K562 (cell line): ENCODE results near the gene F12. TPM values are rescaled to one million over a fixed set of nuclear protein-coding genes. Genes with fewer than 3 reads are reported as not detected.

Experiments used
- ATF7 ChIP-seq: fragments of 450-650 bp; IDR thresholded peaks from 2 replicates; pipeline ENCODE4 v1.7.1; 2014; ENCODE audit warnings: mild to moderate bottlenecking, moderate library complexity
- FOS ChIP-seq: IDR thresholded peaks from 3 replicates; pipeline ENCODE4 v1.6.1; 2011; ENCODE audit not compliant: insufficient read length; ENCODE audit errors: extremely low read depth
- FOXA3 ChIP-seq, 2 experiments: fragments of 450-650 bp in 1 of 2; sonication (generic) in 1 of 2; formaldehyde crosslinking; IDR thresholded peaks in 1 of 2; conservative IDR thresholded peaks in 1 of 2; 2 replicates each; pipeline versions ENCODE4 v1.4.0 to v1.8.0; 2020 to 2022; ENCODE audit warnings: mild to moderate bottlenecking in 2 of 2, missing genetic modification reagents in 1 of 2
- HCFC1 ChIP-seq: IDR thresholded peaks from 2 replicates; pipeline ENCODE4 v1.6.1; 2012; ENCODE audit warnings: low read depth, low read length, improper control_type of control experiment
- JUN ChIP-seq, 2 experiments: sonication (generic) in 1 of 2; formaldehyde crosslinking in 1 of 2; IDR thresholded peaks; 2 replicates each; pipeline versions ENCODE4 v1.6.1 to v1.8.0; 2012 to 2022; ENCODE audit warnings: borderline replicate concordance in 2 of 2, mild to moderate bottlenecking in 2 of 2, improper control_type of control experiment in 1 of 2, low read depth in 1 of 2, low read length in 1 of 2, missing genetic modification reagents in 1 of 2
- KDM2B ChIP-seq: fragments of 250-450 bp; sonication (Bioruptor Pico); IDR thresholded peaks from 2 replicates; pipeline ENCODE4 v1.8.0; 2021; ENCODE audit warnings: mild to moderate bottlenecking, moderate library complexity
- MECOM ChIP-seq: fragments of 250-450 bp; sonication (Bioruptor Pico); IDR thresholded peaks from 2 replicates; pipeline ENCODE4 v1.8.0; 2022; ENCODE audit warnings: inconsistent platforms
- NCOA1 ChIP-seq: fragments of 450-650 bp; IDR thresholded peaks from 2 replicates; pipeline ENCODE4 v1.6.1; 2016; ENCODE audit warnings: low read depth
- NCOA6 ChIP-seq: fragments of 450-650 bp; IDR thresholded peaks from 2 replicates; pipeline ENCODE4 v1.6.1; 2017; ENCODE audit warnings: mild to moderate bottlenecking
- TAF1 ChIP-seq: IDR thresholded peaks from 2 replicates; pipeline ENCODE4 v1.6.1; 2011; ENCODE audit warnings: mild to moderate bottlenecking, low read length, moderate library complexity; ENCODE audit not compliant: insufficient read depth, control insufficient read depth, severe bottlenecking; ENCODE audit errors: extremely low read depth
- TOE1 ChIP-seq, 2 experiments: fragments of 450-650 bp in 1 of 2; sonication (generic) in 1 of 2; formaldehyde crosslinking in 1 of 2; IDR thresholded peaks; 2 replicates each; pipeline versions ENCODE4 v1.7.1 to v1.8.0; 2016 to 2022; ENCODE audit warnings: borderline replicate concordance in 2 of 2, mild to moderate bottlenecking in 2 of 2, antibody characterized with exemption in 1 of 2, inconsistent platforms in 1 of 2, low read depth in 1 of 2, missing genetic modification reagents in 1 of 2, moderate library complexity in 1 of 2
- YY1 ChIP-seq, 3 experiments: IDR thresholded peaks; 2 replicates each; pipeline ENCODE4 v1.6.1; 2011; ENCODE audit warnings: low read length in 2 of 3, mild to moderate bottlenecking in 2 of 3, moderate library complexity in 2 of 3, borderline replicate concordance in 1 of 3, control low read depth in 1 of 3, low read depth in 1 of 3; ENCODE audit not compliant: insufficient read depth in 3 of 3, insufficient replicate concordance in 2 of 3, control insufficient read depth in 1 of 3, insufficient read length in 1 of 3; ENCODE audit errors: extremely low read depth in 1 of 3
- ZC3H4 ChIP-seq: sonication (generic); formaldehyde crosslinking; IDR thresholded peaks from 2 replicates; pipeline ENCODE4 v1.9.0; 2021; ENCODE audit warnings: missing genetic modification reagents, borderline replicate concordance
- ZKSCAN1 ChIP-seq: fragments of 150-350 bp; IDR thresholded peaks from 2 replicates; pipeline ENCODE4 v1.6.1; 2016; ENCODE audit warnings: low read depth, low read length
- ZNF140 ChIP-seq: fragments of 250-450 bp; sonication (Bioruptor Pico); IDR thresholded peaks from 2 replicates; pipeline ENCODE4 v1.8.0; 2021; ENCODE audit warnings: moderate library complexity, mild to moderate bottlenecking, inconsistent platforms
- ZNF212 ChIP-seq: fragments of 450-650 bp; formaldehyde crosslinking; IDR thresholded peaks from 2 replicates; pipeline ENCODE4 v1.4.0; 2020; ENCODE audit warnings: mild to moderate bottlenecking
- ZNF384 ChIP-seq: IDR thresholded peaks from 2 replicates; pipeline ENCODE4 v1.6.1; 2012; ENCODE audit warnings: low read depth, low read length, improper control_type of control experiment
- ZNF589 ChIP-seq: fragments of 200-800 bp; sonication (Bioruptor generic); IDR thresholded peaks from 2 replicates; pipeline ENCODE4 v1.6.1; 2016; ENCODE audit warnings: low read depth, missing genetic modification characterization, missing compliant biosample characterization
- ZNF766 ChIP-seq: fragments of 200-800 bp; sonication (Bioruptor generic); conservative IDR thresholded peaks from 2 replicates; pipeline ENCODE4 v1.6.1; 2016; ENCODE audit warnings: missing genetic modification characterization, missing compliant biosample characterization
- polyA plus RNA-seq, 8 experiments: library from polyadenylated mRNA; depleted of rRNA in 4 of 8; stranded (reverse) in 5 of 8; unstranded in 3 of 8; fragments of >200 nt; fragmentation: Nextera tagmentation in 2 of 8; fragmentation: Illumina TruSeq in 1 of 8; extraction: Ambion mirVana in 2 of 8; extraction: Trizol in 1 of 8; gene quantifications; 2 replicates each; pipeline versions ENCODE4 v1.2.1 to v1.2.3, GENCODE V29; 2011 to 2014; ENCODE audit warnings: inconsistent platforms in 1 of 8, missing spikeins in 1 of 8
- total RNA-seq, 7 experiments: library from RNA; depleted of rRNA in 6 of 7; stranded (reverse); fragments of >200 nt in 6 of 7; fragmentation: Illumina TruSeq in 2 of 7; extraction: Trizol in 2 of 7; gene quantifications; 2 replicates each; pipeline versions ENCODE4 v1.2.1 to v1.2.3, GENCODE V29; 2011 to 2021; ENCODE audit warnings: low replicate concordance in 1 of 7
- TF ChIP-seq, protein P1 (sequence below): fragments of 450-650 bp; IDR thresholded peaks from 2 replicates; pipeline ENCODE4 v1.6.1; 2016; ENCODE audit warnings: missing biosample characterization, missing genetic modification characterization
- TF ChIP-seq, protein P2 (sequence below): fragments of 250-450 bp; sonication (Bioruptor Pico); IDR thresholded peaks from 2 replicates; pipeline ENCODE4 v1.4.0; 2020; ENCODE audit warnings: mild to moderate bottlenecking, moderate library complexity
- TF ChIP-seq, protein P3 (sequence below): fragments of 450-650 bp; formaldehyde crosslinking; IDR thresholded peaks from 2 replicates; pipeline ENCODE4 v1.4.0; 2022; ENCODE audit warnings: missing genetic modification characterization

Gene F12
- total and polyA plus RNA-seq, 9 of the 15 experiments (the other 6 are each of a cell fraction or from before 2014, with no cell fraction given): 0.59 to 18.3 (median 3.6) TPM

DNA sequence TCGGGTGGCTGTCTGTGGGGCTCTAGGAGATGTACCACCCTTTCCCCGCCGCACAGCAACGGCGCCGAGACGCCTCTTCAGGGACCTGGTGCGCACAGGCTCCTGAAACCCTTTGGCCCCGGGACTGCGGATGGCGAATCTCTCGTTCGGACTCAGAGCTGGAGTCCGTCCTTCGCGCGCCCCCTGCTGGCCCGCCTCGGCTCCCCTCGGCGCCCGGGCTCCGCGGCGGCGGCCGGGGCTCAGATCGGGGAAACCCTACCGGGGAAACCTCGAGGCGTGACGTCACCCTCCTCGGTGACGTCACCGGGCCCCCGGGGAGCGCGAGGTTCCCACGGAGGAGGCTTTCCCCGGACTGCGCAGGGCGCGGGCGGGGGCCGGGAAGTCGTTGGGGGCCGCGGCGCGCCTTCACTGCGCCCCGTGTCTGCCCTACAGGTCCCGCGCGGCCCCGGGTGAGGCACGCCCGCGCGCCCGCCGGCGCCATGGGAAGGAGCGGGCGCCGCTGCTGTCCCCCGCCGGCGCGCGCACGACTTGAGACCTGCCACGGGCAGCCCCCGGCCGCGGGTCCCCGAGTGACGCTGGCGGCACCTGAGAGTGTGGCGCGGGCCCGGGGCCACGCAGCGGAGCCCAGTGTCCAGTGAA is 45.2 kb upstream of the F12 start (continued):
- TF ChIP-seq, protein P1, sequence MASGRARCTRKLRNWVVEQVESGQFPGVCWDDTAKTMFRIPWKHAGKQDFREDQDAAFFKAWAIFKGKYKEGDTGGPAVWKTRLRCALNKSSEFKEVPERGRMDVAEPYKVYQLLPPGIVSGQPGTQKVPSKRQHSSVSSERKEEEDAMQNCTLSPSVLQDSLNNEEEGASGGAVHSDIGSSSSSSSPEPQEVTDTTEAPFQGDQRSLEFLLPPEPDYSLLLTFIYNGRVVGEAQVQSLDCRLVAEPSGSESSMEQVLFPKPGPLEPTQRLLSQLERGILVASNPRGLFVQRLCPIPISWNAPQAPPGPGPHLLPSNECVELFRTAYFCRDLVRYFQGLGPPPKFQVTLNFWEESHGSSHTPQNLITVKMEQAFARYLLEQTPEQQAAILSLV (tag): no peak
- TF ChIP-seq, protein P2, sequence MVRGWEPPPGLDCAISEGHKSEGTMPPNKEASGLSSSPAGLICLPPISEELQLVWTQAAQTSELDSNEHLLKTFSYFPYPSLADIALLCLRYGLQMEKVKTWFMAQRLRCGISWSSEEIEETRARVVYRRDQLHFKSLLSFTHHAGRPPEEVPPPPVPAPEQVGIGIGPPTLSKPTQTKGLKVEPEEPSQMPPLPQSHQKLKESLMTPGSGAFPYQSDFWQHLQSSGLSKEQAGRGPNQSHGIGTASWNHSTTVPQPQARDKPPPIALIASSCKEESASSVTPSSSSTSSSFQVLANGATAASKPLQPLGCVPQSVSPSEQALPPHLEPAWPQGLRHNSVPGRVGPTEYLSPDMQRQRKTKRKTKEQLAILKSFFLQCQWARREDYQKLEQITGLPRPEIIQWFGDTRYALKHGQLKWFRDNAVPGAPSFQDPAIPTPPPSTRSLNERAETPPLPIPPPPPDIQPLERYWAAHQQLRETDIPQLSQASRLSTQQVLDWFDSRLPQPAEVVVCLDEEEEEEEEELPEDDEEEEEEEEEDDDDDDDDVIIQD (CRISPR knock-in tag): no peak
- no peak for TF ChIP-seq FOXA3 (CRISPR knock-in tag; conservative IDR thresholded peaks at IDR 0.05 in 1 of 2, IDR thresholded peaks at IDR 0.05 in 1 of 2)
- peak; percentile 16 for TF ChIP-seq TAF1
- TF ChIP-seq HCFC1: 0 out of 2 replicates have a peak, but pooled peaks have one; percentile 27
- no peak for TF ChIP-seq NCOA1
- peak; percentile 96 for TF ChIP-seq JUN (IDR thresholded peaks at IDR 0.05; ENCODE audit: borderline replicate concordance, low read depth, low read length)
- TF ChIP-seq JUN (CRISPR knock-in tag; IDR thresholded peaks at IDR 0.05; ENCODE audit: borderline replicate concordance): peak; percentile 93; the same call in 1 of the 2 replicates
- TF ChIP-seq ZC3H4 (CRISPR knock-in tag): no peak
- TF ChIP-seq ZKSCAN1: peak; percentile 61; the same call in 1 of the 2 replicates
- peak; percentile 99 for TF ChIP-seq ATF7
- TF ChIP-seq ZNF589 (CRISPR knock-in tag): no peak
- TF ChIP-seq, protein P3, sequence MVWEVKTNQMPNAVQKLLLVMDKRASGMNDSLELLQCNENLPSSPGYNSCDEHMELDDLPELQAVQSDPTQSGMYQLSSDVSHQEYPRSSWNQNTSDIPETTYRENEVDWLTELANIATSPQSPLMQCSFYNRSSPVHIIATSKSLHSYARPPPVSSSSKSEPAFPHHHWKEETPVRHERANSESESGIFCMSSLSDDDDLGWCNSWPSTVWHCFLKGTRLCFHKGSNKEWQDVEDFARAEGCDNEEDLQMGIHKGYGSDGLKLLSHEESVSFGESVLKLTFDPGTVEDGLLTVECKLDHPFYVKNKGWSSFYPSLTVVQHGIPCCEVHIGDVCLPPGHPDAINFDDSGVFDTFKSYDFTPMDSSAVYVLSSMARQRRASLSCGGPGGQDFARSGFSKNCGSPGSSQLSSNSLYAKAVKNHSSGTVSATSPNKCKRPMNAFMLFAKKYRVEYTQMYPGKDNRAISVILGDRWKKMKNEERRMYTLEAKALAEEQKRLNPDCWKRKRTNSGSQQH: no peak
- TF ChIP-seq ZNF384: 0 out of 2 replicates have a peak, but pooled peaks have one; percentile 22
- TF ChIP-seq TOE1 (IDR thresholded peaks at IDR 0.05; ENCODE audit: borderline replicate concordance): no peak
- no peak for TF ChIP-seq TOE1 (CRISPR knock-in tag; IDR thresholded peaks at IDR 0.05; ENCODE audit: borderline replicate concordance, low read depth)
- no peak for TF ChIP-seq NCOA6
- TF ChIP-seq ZNF140 (CRISPR knock-in tag): no peak
- peak; percentile 87; the same call in 1 of the 2 replicates for TF ChIP-seq ZNF766
- peak; percentile 73; the same call in 1 of the 2 replicates for TF ChIP-seq KDM2B (CRISPR knock-in tag)
- peak in 2 of 3 experiments; percentile 34 to 71 for TF ChIP-seq YY1 (IDR thresholded peaks at IDR 0.05; ENCODE audit: borderline replicate concordance in 1 of 3, control insufficient read depth in 1 of 3, extremely low read depth in 1 of 3, insufficient read depth in 3 of 3, insufficient read length in 1 of 3, insufficient replicate concordance in 2 of 3, low read depth in 1 of 3, low read length in 2 of 3)
- no peak for TF ChIP-seq FOS
- TF ChIP-seq MECOM (CRISPR knock-in tag): no peak
- no peak for TF ChIP-seq ZNF212 (CRISPR knock-in tag)
